Stimulated activated CD8-positive, alpha-beta memory T cell treated with anti-CD3 and anti-CD28 coated beads, Interleukin-7, amount 100 ng/mL, for 4 hours (primary cell): Measurements from ENCODE around the gene ROR1.

ENCODE experiments used
- DNase-seq, 2 donors: peaks; one replicate each; pipeline ENCODE4 v3.0.0-alpha.2; 2020; ENCODE audit warnings: low read depth in 2 of 2

Gene ROR1

DNA sequence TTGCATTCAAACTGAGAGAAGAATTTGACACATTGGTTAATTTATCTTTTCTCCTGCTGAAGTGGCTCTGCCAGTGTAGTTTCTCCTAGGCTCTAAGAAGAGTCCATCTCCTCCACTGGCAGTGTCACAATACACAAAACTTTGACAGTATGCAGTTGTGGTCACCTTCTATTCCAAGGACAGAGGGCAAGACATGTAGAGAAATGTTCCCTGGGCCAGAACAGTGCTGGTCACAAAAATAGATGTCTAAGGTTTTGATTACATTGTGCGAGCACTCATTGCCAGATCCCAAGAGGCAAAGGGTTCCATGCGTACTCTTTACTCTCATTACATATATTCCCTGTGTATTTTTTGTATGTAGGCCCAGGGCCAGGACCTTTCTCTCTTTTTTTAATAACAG is 281.5 kb downstream of the ROR1 start:
- no peak for DNase-seq

DNA sequence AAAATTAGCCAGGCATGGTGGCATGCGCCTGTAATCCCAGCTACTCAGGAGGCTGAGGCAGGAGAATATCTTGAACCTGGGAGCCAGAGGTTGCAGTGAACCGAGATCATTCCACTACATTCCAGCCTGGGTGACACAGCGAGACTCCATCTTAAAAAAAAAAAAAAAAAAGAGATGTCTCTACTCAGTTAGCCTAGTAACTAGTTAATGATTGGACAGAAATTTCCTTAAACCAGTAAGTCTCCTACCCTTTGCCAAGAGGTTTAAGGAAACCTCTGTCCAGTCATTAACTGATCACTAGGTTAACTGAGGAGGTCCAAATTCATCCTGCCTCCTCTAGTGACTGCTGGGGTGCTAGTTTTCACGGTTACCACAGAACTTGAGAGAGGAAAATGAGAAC is 285.7 kb downstream of the ROR1 start:
- DNase-seq: no peak

DNA sequence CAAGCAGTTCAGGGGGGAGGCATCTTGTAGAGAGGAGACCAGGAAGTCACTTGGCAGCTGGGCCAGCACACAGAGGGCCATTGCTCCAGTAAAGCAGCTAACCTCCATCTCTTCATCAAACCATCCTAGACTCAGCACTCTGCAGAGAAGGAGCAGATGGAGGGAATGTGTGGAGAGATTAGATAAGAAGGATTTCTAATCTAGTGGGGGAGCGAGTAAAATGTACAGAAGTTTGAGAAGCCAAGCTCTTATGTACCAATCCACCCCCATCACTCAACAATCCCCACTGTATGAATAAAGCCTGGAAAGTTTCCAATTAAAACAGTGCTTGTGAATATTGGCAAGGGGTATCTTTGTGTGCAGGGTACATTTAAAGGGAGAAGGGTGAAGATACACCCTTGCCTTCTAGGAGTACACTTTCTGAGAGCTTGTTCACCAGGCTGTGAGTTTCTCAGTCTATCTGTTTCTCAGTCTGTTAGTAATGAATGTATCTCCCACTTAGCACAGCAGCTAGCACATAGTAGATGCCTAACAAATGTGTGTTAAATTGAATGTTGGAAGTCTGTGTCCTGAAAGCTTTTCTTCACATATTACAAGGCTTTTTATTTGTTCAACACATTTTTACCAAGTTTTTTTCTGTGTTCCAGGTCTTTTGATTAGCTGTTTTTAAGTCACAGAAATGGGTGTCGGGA is 286.9 kb downstream of the ROR1 start:
- DNase-seq: no peak

DNA sequence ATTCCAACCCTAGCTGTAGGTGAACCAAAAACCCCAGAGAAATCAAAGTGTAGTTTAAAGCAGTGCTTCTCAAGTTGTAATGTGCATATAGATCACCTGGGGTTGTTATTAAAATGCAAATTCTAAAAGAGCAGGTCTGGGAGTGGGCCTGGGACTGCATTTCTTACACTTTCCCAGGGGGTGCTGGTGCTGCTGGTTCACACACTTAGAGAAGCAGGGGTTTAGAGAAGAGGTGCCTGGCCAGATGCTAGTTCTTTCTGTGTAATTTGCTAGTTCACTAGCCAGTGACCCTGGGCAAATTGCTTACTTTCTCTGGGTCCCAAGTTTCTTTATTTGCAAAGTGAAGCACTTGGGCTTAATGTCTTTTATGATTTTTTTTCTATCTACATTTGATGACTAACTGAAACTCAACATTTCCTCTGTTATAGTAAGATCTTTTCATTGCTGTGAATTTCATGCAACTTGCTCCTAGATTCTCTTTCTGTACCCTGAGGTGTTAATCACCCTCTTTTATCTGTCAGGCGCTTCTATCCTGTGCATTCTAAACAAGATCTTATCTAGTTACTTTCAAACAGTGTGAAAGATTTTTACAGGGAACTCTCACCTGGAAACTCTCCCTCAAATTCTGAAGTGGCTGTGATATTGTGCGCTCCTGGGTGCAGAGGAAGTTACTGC is 287.8 kb downstream of the ROR1 start:
- DNase-seq: no peak

DNA sequence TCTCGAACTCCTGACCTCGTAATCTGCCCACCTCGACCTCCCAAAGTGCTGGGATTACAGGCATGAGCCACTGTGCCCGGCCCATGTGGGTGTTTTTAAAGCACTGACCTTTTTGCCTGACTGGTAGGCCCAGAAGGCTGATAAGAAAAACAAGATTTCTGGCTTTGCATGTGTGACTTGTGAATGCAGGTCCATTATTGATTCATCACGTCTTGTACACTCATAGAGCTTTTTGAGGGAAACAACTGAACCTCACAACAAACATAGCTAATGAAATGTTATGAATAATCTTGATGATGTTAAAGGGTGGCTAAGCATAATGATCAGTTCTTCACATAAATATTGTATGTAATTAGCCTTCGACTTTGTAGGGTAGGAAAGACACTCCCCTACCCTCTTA is 288.7 kb downstream of the ROR1 start:
- no peak for DNase-seq

DNA sequence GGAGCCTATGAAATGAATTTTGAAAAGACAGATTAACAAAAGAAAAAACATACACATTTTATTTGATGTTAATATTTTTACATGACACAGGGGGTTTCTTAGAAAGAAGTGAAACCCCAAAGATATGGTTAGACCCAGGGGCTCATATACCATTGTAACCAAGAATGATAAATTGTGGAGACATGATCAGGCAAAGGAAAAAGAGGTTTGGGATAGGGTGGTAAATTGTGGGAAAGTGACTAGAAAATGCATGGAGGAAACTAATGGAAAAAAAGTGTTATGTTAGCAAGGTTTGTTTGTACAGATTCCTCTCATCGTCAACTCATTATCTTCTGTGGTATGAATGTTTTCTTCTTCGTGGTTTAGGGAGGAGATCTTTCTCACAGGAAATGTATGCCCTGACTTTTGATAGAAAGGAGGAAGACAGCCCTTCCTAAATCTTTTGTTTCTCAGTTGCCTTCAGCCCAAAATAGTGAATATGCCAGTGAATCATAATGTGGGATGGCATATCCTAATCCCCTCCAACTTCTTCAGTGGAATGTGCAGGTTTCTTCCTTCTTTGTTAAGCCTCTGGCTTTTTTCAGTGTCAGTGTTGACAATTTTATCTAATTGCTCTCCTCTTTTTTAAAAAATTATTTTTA is 289.2 kb downstream of the ROR1 start:
- DNase-seq: no peak

DNA sequence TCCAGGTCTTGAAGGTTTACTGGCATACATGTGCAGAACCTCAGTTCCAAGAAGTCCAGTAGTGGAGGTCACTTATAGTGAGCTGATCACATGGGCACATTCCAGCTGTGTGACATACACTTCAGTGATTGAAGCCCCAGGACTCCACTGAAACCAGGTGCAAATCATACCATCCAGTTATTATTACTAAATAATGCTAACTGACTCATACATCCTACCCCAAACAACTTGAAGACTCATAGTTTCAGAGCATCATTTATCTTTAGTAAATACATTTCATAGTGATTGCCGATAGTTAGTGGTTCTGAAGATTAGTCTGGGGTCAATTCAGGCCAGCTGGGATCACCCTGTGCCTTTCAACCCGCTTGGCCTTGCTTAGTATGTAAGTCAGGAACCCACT is 291.8 kb downstream of the ROR1 start:
- DNase-seq: no peak

DNA sequence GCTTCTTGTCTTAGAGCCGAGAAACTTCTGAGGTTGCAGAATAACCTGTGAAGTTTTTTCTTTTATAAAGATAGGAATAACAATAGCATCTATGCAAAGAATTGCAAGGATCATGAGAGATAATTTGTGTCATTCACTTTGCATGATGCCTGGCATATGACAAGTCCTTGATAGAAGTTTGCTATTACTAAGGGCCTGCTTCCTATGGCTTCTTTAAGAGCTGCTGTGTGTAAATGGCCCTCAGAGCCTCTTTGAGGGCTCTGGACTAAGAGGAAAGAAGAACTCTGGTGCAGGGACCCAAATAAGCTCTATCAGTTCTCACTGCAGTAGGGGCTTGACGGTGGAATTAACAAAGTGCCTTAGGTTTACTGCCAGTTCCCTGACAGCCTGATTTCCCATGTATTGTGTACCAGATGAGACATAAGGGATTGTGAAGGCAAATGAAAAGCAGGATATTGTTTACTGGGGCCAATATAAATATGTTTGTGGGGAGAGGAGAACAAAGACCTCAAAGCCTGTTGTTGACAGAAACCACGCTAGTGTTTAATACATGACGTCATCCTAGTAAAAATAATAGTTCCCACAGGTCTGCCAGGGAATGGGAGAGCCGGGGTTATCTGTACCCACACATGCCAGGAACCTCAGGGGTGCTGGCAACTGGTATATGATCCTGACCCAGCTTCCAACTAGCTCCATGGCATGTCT is 298.4 kb downstream of the ROR1 start:
- DNase-seq: no peak

DNA sequence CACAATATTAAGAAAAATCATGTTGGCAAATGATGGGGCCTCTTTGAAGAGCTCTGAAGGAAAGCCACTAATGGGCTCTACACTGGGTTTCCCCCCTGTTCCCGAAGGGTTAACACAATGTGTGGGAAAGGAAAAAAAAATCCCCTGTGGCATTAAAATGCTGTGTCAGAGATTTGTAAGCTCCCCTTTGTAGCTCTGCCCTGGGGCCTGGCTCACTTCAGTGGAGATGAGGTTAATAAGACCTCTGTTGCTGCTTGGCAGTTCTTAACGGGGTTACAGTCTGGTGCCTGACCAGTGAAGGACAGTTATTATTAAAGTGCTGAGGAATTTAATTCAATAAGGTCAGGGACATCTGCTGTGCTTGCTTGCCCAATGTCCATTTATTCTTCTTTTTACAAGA is 299.9 kb downstream of the ROR1 start:
- DNase-seq: no peak

DNA sequence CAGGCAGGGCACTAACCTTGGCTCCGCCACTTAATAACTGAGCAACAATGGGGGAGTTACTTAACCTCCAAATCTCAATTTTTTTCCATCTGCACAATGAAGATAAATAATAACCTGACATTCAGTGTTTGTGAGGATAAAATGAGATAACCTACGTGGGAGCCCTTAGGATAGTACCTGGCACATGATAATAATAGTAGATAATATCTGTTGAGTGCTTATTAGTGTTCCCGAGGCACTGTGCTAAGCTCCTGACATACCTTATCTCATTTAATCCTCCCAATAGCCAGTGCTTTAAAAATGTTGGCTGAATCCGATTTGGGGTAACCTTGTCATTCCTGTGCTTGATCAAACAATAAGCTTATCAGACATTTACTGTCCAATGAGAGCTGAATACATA is 300.9 kb downstream of the ROR1 start:
- no peak for DNase-seq

DNA sequence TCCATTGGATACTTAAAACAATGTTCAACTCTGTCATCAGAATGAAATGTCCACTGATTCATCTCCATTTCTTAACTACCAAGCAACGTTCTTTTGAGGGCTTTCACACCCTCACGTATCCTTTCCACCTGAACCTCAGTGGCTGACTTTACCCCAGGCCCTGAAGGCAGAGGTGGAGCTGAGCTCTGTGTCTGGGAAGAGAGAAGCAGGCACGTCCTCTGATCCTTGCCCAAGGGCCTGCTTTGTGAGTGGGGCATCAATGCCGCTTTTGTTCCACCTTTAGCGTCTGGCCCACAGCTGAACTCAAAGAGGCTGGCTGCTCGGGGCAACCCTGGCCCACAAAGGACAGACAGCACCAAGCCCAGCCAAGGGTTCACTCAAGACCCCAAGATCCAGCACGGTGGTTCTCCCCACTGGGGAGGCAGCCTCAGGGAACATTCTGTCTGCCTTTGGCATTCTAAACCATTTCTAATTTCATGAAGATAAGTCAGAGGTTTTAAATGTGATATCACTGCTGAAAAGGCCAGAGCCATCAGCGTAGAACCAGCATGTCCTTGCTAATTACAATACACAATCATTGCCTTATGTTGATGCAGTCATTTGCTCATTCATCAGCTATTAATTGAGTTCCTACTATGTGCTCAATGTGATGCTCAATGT is 303.6 kb downstream of the ROR1 start:
- DNase-seq: no peak

DNA sequence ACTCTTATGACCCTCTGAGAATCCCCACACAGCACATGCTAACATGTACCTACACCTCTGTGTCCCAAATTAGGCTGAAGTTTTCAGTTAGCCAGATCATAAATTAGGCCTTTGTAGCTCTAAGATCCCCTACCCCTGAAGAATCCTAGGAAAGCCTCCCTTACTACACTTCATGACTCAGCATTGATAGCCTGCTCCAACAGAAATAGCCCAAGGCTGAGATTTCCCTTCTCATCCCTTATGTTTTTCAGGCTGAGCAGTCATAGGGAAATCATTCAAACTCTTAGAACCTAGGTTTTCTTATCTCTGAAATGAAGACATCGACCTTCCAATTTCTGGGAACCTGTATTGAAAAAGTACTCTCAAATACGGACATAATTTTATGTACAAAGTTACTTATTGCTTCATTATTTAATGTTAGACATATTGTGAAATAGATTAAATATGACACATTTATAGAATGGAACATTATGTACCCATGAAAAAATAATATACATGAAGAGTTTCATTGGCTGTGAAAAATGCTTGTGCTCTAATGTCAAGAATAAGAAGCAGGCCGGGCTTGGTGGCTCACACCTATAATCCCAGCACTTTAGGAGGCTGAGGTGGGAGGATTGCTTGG is 307.2 kb downstream of the ROR1 start:
- no peak for DNase-seq

DNA sequence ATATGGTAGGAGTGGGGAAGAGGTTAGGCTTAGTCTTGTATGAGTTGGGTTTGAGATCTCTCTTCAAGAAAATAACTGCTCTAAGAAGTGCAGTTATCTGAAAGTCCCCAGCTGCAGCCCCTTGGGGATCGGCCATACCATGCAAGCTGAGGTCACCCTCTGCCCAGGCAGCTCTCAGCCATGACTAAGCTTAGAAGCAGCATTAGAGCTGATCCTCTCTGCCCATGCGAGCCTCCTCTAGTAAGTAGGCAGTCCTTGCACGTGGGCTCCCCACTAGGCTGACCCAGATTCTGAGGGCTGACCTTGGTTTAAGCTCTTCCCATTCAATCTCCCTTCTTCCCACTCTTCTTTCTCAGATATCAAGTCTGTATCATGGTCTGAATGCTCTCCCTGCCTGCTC is 308.6 kb downstream of the ROR1 start:
- DNase-seq: no peak

DNA sequence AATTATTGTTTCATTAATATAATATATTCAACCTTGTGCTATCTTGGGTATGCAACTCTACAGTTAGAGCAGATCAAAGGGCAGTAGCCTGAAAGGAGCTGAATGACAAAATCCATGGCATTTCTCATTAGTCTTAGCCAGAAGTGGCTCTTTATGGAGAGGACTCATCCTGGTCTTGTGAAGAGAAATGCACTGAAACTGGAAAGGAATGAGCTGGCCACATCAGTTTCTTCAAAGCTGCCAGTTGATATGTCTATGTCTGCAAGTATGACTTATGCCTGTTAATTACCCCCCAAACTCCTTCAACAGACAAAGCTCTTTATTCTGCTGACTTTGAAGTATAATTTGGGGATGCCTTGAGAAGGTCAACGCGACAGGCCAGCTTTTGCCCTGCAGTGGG is 310.6 kb downstream of the ROR1 start:
- DNase-seq: no peak

DNA sequence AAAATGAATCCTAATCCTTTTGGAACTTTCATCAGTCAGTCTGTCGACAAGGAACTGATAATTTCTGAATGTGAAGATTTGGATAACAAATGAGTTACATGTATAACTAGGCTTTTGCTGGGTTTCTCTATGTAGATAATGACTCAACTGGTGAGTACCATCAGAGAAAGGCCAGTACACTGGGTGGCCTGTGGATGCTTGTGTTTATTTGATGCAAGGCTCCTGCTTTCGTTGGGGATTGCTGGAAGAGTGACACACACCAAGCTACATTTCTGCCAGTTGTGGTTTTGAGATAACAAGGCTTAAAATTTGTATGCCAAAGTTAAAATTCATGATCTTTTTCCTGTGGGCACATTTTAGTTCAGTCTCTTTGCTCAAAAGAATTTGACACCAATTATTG is 314.0 kb downstream of the ROR1 start:
- DNase-seq: no peak

DNA sequence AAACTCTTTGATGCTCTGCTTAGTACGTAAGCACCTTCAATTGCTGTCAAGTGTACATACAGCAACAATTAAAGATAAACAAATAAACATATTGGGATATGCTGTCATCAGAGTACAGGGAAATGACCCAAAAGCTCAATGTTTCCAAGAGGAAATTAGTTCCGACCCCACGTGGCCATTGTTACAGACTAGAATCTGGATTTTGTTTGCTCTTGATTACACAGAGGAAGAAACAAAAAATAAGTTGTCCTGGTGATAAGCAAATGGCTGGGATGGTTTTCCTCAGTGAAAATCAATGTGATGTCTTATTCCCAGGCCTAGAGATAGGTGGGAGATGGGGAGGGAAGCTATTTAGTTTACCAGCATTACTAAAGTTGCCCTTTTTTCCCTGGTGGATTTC is 316.6 kb downstream of the ROR1 start:
- no peak for DNase-seq

DNA sequence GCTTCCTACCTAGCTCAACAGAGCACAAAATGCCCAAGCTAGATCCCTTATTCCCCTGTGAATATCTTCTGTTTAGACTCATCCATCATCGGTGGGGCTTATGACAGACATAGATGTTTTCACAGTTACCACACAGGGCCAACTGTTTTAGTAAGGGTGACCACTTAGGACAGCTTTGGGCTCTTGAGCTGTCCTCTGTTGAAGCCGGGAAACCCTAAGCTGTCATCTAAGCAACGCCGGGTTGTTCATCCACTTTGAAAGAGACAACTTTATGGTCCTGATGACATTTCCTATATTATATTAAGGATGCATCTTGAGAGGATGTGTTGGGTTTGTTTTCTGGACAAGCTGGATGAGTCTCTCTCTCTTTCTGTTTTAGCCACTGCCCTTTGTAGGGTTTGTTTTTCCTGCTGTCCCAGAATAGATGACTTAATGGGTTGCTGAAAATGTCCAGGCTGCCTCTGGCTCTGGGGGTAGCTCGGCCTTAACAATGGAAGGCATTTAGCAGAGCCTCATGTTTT is 319.1 kb downstream of the ROR1 start:
- DNase-seq: no peak

DNA sequence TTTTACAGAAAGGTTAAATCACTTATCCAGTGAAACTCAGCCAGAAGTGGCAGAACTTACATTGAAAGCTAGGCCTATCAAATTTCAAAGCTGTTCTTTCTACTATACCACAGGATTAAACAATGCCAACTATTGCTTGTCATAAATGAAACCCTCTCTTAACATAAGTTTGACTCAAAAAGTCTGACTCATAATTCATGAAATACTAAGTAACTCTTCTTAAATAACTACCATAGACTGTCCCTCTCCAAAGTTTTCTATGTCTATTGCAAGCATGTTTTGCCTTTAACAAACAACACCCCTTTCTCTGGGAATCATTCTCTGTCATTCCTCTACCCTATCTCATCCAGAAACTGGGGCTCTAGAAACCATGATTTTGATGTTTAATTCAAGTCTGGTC is 320.1 kb downstream of the ROR1 start:
- no peak for DNase-seq

DNA sequence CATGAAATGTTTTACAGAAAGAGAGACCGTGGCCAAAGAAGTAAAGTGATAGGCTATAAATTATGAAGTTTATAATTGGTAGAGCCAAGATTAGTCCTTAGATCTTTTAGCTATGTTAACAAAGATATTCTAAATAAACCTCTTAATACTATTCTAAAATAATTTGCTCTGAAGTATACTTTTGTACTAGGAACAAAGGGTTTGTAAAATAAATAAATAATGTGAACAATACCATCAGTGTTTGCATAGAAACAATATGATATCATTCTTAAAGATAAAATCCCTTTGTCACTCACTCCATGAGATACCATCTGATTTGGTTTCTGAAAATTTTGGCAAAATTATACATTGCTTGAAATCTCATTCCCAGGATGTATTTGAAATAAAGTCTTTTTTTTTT is 322.0 kb downstream of the ROR1 start:
- no peak for DNase-seq

DNA sequence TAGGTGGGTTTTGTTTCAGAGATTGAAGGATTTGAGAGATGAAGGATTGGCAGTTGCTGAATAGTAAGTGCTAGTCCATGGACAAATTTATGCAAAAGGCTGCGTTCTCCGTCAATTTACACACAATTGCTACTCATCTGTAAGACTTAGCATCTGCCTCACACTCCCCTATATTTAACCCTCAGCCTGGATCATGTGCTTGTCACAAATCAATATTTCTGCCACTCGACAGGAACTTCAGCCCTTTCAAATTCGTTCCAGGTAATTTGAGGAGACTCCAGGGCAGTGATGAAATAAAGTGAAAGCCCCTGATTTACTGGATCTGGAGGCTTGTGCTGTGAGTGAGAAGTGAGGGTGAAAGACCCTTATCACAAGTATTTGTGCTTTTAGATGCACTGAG is 324.0 kb downstream of the ROR1 start:
- no peak for DNase-seq

DNA sequence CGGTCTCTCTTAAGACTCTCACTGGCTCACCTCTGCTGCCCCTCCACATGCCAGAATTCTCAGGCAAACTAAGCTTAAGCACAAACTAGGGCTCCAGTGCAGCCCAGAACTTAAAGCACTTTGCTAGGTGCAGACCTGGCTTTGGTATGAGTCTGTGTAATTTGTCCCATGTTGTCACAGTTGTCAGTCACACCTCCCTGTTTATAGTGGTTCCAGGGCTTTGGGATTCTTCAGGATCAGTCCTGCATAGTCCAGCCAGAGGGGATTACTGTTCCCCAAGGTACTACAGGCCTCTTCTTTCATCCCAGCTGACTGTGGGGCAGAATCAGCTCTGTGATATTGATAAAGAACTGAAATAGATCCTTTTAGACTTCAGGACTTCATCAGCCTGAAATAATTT is 324.6 kb downstream of the ROR1 start:
- no peak for DNase-seq
